ACC112 (cell line): ENCODE data around the gene ARL5B.

Experiments
- H2AFZ ChIP-seq: fragments of 200-600 bp; sonication (generic); one replicate; pipeline ENCODE4 v1.6.0; 2017; ENCODE audit warnings: antibody characterized with exemption, low read length; ENCODE audit not compliant: unreplicated experiment
- H3K27ac ChIP-seq: fragments of 200-600 bp; sonication (generic); 2 replicates; pipeline ENCODE4 v1.5.1; 2014; ENCODE audit warnings: low read depth, mild to moderate bottlenecking, antibody characterized with exemption, low read length, moderate library complexity
- H3K27me3 ChIP-seq: fragments of 200-600 bp; sonication (generic); 2 replicates; pipeline ENCODE4 v1.6.1; 2014; ENCODE audit warnings: mild to moderate bottlenecking, antibody characterized with exemption, low read length, moderate library complexity, mixed read lengths; ENCODE audit not compliant: insufficient read depth
- H3K36me3 ChIP-seq: fragments of 200-600 bp; sonication (generic); 2 replicates; pipeline ENCODE4 v1.6.1; 2016; ENCODE audit warnings: mild to moderate bottlenecking, antibody characterized with exemption, low read length, moderate library complexity, mixed read lengths; ENCODE audit not compliant: insufficient read depth
- H3K4me1 ChIP-seq: fragments of 200-600 bp; sonication (generic); one replicate; pipeline ENCODE4 v1.6.1; 2016; ENCODE audit warnings: low read length, mixed read lengths; ENCODE audit not compliant: insufficient read depth, unreplicated experiment, control insufficient read depth
- H3K4me3 ChIP-seq: fragments of 200-600 bp; sonication (generic); 2 replicates; pipeline ENCODE4 v1.5.1; 2014; ENCODE audit warnings: mild to moderate bottlenecking, low read depth, low read length
- H3K79me2 ChIP-seq: fragments of 200-600 bp; sonication (generic); one replicate; pipeline ENCODE4 v1.6.0; 2016; ENCODE audit warnings: low read length; ENCODE audit not compliant: control insufficient read depth, unreplicated experiment, insufficient read depth

ARL5B gene

DNA sequence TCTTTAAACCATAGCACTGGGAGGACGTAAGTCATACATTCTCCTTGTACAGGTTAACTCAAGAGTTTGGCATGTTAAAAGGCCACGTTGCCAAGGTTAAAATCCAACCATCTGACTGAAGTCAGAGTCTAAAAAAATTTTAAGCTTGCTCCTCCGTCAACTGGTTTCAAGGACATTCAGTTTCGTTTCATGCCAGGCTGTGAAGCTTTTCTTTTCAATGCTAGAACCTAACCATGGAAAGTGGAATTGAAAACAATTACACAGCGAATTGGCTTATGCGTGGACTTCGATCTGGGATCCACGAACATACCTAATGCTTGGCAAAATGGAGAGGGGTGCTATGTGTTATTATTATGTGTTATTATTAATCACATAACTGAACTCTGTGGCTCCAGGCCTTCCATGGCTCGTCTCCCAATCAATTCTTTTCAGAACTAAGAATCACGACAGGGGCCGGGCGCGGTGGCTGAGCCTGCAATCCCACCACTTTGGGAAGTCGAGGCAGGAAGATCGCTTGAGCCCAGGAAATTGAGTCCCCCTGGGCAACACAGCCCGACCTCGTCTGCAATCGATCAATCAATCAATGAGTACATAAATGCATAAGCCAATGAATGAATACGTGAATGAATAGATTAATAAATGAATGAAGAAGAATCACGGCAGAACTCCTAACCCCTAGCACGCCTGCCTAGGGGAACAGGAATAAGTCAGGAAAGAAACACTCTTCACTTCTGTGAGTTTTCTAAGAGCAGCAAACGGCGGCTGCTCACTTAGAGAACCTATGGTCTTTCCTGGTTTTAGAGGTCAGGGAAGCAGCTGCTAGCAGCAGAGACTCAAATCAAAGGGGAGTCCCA is 733 bp upstream of the ARL5B start:
- Histone ChIP-seq H3K4me3 (peak overlapping the region; percentile 90), H3K79me2 (peaks cover 51% of the 10 kb centered on the region), H3K36me3 (peaks cover 3% of the 10 kb centered on the region; the same call in 1 of the 2 replicates), H3K27me3 (no peaks in the 10 kb centered on the region), H3K27ac (peak overlapping the region; percentile 96), H3K4me1 (peaks cover 18% of the 10 kb centered on the region), H2AFZ (peak overlapping the region; percentile 28)

DNA sequence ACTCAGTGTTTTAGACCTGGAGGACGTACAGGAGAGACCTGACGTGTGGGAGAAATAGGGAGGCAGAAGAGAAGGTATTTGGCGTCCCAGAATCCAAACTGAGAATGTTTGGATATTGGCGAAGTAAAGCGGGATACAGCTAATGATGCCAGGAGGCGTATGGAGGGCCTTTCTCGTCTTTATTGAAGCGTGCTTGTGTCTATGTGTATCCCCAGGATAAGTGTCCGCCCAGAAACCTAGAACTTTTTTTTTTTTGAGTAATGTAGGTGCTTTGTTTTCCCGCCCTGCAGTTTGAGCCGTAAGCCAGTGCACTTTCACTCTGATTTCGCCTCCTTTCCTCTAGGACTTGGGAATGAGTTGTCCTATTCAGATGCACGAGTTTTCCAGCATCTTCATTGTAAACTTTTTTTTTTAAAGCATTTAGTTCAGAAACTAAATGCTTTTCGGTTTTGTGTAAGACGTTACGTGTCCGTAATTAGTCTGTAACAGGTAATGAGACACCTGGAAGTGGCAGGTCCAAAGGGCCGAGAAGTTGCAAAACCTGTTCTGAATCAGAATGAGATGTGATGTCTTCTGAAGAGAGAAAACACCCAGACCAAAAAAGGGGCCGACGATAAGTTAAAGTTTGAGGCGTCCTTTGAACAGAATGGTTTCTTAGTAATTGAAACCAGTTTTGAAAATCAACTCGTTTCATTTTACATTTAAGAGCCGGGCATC is 746 bp downstream of the ARL5B start:
- Histone ChIP-seq H3K27me3 (no peaks in the 10 kb centered on the region), H3K4me1 (peaks cover 19% of the 10 kb centered on the region), H3K36me3 (peaks cover 3% of the 10 kb centered on the region; the same call in 1 of the 2 replicates), H3K27ac (peak overlapping the region; percentile 96), H3K79me2 (peaks cover 63% of the 10 kb centered on the region), H2AFZ (peak overlapping the region; percentile 45), H3K4me3 (peak overlapping the region; percentile 90)

DNA sequence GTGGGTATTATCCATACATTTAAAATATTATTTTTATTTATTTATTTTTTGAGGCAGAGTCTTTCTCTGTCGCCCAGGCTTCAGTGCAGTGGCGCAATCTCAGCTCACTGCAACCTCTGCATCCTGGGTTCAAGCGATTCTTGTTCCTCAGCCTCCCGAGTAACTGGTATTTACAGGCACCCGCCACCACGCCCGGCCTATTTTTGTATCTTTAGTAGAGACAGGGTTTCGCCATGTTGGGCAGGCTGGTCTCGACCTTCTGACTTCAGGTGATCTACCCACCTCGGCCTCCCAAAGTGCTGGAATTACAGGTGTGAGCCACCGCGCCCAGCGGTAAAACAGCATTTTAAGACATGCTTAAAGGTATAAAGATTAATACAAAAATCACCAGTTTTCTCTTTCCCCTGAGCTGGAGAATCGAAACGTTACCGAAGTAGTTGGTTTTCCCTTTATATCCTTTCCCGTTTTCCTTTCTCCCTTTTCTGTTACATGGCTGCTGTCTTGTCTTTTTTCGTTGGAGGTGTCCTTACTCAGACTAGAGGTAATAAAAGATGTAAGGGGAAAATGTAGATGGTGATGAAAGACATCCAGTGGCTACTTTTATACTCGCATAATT is 1.7 kb downstream of the ARL5B start:
- H3K36me3 ChIP-seq = peaks cover 3% of the 10 kb centered on the region; the same call in 1 of the 2 replicates
- H3K79me2 ChIP-seq = peaks cover 72% of the 10 kb centered on the region
- H3K4me3 ChIP-seq = peak overlapping the region; percentile 90
- H2AFZ ChIP-seq = no peak overlapping the region
- H3K27ac ChIP-seq = no peak overlapping the region
- no peaks in the 10 kb centered on the region for H3K27me3 ChIP-seq
- peaks cover 28% of the 10 kb centered on the region for H3K4me1 ChIP-seq

DNA sequence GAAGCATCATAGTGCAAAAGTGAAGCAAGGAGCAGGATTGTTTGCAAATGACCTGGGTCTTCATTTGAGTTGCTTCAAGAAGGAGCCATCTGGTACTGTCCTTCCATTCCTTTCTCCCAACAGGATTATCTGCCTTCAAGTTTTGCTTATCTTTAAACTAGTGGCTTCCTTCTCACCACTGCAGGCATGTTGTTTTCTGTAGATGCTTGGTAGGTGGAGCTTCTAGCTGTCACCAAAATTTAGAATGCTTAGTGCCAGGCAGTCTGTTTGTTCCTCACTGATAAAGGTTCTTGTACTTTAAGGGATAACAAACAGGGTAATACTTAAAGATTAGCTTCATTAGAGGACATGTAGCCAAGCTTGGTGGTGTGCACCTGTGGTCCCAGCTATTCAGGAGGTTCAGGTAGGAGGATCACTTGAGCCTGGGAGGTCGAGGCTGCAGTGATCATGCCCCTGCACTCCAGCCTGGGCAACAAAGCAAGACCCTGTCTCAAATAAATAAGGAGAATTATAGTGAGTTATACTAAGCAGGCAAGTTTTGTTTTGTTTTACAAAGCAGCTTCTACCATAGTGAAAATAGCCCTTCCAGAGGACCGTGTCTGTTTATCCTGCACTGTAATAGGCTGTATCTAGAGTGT is 5.7 kb downstream of the ARL5B start:
- Histone ChIP-seq H3K79me2 (peaks cover 82% of the 10 kb centered on the region), H3K4me3 (0 out of 2 replicates have a peak overlapping the region, but pooled peaks have one; percentile 52), H3K27ac (peak overlapping the region; percentile 59; the same call in 1 of the 2 replicates), H3K36me3 (peaks cover 3% of the 10 kb centered on the region; the same call in 1 of the 2 replicates), H2AFZ (no peak overlapping the region), H3K27me3 (no peaks in the 10 kb centered on the region), H3K4me1 (peaks cover 34% of the 10 kb centered on the region)

DNA sequence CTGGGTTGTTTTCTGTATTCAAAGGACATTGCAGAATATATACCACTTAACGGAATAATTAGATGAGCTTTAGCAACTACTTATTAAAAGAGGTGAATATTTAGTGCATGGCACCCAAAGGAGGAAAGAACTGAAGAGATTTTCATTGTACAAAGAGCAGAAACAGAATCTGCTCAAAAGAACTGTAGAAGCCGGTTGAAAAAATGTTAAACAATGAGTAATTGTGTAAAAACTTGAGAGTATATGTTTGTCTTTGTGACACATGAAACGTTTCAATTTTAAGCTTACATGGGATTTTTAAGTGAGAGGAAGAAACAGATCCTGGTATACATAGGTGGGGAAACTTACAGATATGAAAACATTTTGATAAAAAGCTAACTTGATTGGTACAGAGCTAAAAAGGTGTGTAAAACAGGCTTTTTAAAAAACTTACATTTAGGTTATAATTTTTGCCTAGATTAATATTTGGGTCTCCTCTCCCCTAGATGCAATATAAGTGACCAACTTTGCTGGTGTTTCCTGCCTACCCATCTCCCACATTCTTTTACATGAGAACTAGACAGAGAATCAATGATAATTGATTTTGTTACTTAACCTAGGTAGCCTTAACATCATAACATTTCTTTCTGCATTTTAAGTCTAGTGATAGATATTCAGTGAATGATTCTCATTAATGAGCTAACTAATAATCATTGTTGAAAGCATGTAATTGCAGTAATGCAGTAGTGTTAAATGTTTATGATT is 6.8 kb downstream of the ARL5B start:
- Histone ChIP-seq H3K27me3 (no peaks in the 10 kb centered on the region), H3K36me3 (peaks cover 2% of the 10 kb centered on the region), H3K79me2 (peaks cover 75% of the 10 kb centered on the region), H3K27ac (peak overlapping the region; percentile 59), H3K4me3 (peak overlapping the region; percentile 52), H3K4me1 (peaks cover 32% of the 10 kb centered on the region), H2AFZ (no peak overlapping the region)

DNA sequence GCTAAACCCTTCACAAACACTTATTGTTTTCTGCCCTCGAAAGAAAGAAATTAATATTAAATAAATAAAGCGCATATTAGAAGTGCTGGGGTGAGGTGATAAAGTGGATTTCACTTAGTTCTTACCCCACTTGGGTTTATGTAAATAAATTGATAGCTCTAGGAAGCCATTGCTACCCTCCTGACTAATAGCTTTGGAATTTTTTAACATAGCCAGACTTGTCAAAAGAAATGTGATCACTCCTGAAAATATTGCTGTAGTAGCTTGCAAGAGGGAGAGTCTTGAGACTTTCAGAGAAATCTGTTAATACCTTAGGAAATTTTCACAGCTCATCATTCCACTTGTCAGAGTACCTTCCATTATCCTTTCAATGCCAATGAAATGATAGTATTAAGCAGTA is 7.6 kb downstream of the ARL5B start:
- Histone ChIP-seq H3K27ac (peak overlapping the region; percentile 59), H3K4me1 (peaks cover 24% of the 10 kb centered on the region), H3K4me3 (peak overlapping the region; percentile 4; the same call in 1 of the 2 replicates), H3K79me2 (peaks cover 67% of the 10 kb centered on the region), H3K27me3 (no peaks in the 10 kb centered on the region), H3K36me3 (no peaks in the 10 kb centered on the region; the same call in 1 of the 2 replicates), H2AFZ (no peak overlapping the region)

DNA sequence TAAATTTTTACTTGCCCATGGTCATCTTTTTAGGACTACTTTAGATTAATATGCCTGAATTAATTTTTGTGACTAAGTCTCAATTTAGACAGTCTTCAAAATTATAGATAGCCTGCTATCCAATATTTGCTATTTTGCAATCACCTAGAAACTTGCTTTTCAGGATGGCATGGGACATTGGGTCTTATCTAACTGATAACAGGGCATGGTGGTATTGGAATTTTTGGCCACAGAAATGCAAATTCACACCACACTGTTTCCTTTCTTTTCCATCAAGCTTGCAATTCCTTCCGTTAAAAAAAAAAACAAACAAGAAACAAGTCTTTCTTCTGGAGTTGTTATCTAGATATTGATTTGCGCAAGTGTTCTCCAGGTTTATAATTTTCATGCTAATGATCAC is 8.8 kb downstream of the ARL5B start:
- Histone ChIP-seq H3K36me3 (no peaks in the 10 kb centered on the region; the same call in 1 of the 2 replicates), H2AFZ (no peak overlapping the region), H3K79me2 (peaks cover 55% of the 10 kb centered on the region), H3K4me1 (peaks cover 24% of the 10 kb centered on the region), H3K27me3 (no peaks in the 10 kb centered on the region), H3K4me3 (no peak overlapping the region), H3K27ac (no peak overlapping the region)

DNA sequence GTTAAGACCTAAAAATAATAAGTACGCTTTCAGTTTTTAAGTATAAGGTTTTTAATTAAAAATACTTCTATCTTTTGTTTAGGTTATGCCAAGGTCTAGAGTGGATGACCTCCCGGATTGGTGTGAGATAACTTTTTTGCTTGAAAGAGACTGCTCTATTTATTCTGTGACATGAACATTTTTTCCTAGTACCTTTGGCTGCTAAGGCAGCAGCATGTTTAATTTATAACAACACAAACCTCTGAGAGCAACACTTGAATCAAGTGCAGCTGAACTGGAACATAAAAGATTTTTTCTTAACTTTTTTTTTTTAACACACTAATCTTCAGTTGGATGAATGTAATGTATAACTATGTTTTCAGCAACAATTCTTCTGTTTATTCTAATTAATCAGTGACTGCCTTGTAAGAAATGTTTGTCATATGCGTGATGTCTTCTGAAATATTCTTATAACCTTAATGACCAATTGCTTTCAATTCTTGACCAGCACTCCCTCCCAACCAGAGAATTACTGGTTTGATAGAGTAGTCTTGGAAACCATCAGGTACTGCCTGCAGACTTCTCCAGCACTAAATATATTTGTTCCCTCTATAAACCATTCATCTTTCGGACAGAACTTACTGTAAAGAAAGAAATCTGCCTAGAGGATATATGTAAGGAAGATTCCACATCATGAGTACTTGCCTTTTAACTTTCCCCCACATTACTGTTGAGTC is 16.0 kb downstream of the ARL5B start:
- Histone ChIP-seq H3K4me1 (no peaks in the 10 kb centered on the region), H3K79me2 (peaks cover 4% of the 10 kb centered on the region), H2AFZ (no peak overlapping the region), H3K27me3 (no peaks in the 10 kb centered on the region), H3K4me3 (no peak overlapping the region), H3K36me3 (peaks cover 31% of the 10 kb centered on the region), H3K27ac (no peak overlapping the region)

DNA sequence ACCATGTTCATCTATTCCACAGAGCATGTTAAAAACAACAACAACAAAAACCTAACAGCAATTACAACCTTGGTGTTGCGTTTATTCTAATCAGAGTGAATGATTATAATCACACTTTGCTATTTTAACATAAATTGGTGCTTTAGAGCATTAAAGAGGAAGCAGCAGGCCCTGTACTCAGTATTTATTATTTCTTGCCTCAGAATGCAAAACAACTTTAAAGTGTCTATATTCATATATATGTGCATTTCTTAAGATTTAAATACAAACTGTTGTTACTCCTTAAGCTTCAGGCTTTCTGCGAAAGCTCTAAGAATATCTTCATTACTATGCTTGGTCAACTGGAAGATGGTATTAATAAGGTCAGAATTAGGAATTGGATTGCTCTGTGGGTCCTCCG is 21.5 kb downstream of the ARL5B start:
- Histone ChIP-seq H3K27me3 (no peaks in the 10 kb centered on the region), H3K4me1 (peaks cover 47% of the 10 kb centered on the region), H3K79me2 (no peaks in the 10 kb centered on the region), H3K36me3 (peaks cover 8% of the 10 kb centered on the region), H2AFZ (no peak overlapping the region), H3K27ac (peak overlapping the region; percentile 20; the same call in 1 of the 2 replicates), H3K4me3 (no peak overlapping the region)
